ENCODE measurements around the gene DAPK1.

DAPK1 gene

GRCh38 chr9:87570000-87570908 lies 72.6 kb downstream of the DAPK1 start:
- DNase-seq: no peak

- DNase-seq: no peak
These were observed 75.1 kb downstream of the DAPK1 start for GRCh38 chr9:87572719-87573118.

- no peak for DNase-seq
These were observed 76.2 kb downstream of the DAPK1 start for GRCh38 chr9:87573841-87574342.

- no peak for DNase-seq
These were observed 80.1 kb downstream of the DAPK1 start for GRCh38 chr9:87577746-87578145.

GRCh38 chr9:87578625-87579024 lies 81.0 kb downstream of the DAPK1 start:
- DNase-seq: no peak

GRCh38 chr9:87579781-87580541 lies 82.3 kb downstream of the DAPK1 start:
- DNase-seq: no peak

GRCh38 chr9:87580941-87581438 lies 83.3 kb downstream of the DAPK1 start:
- no peak for DNase-seq

- DNase-seq: no peak
These were observed 83.8 kb downstream of the DAPK1 start for GRCh38 chr9:87581513-87581912.

- no peak for DNase-seq
These were observed 84.4 kb downstream of the DAPK1 start for GRCh38 chr9:87581949-87582637.

- DNase-seq: no peak
These were observed 86.7 kb downstream of the DAPK1 start for GRCh38 chr9:87584326-87584725.

- DNase-seq: no peak
These were observed 87.6 kb downstream of the DAPK1 start for GRCh38 chr9:87585123-87585855.

GRCh38 chr9:87586731-87587355 lies 89.2 kb downstream of the DAPK1 start:
- no peak for DNase-seq

- no peak for DNase-seq
These were observed 89.7 kb downstream of the DAPK1 start for GRCh38 chr9:87587356-87587745.

- DNase-seq: no peak
These were observed 90.2 kb downstream of the DAPK1 start for GRCh38 chr9:87587864-87588263.

- DNase-seq: no peak
These were observed 90.7 kb downstream of the DAPK1 start for GRCh38 chr9:87588339-87588738.

- DNase-seq: no peak
These were observed 93.3 kb downstream of the DAPK1 start for GRCh38 chr9:87590996-87591395.

- no peak for DNase-seq
These were observed 95.1 kb downstream of the DAPK1 start for GRCh38 chr9:87592554-87593358.

- no peak for DNase-seq
These were observed 95.8 kb downstream of the DAPK1 start for GRCh38 chr9:87593359-87593980.

GRCh38 chr9:87594194-87594593 lies 96.5 kb downstream of the DAPK1 start:
- DNase-seq: no peak

GRCh38 chr9:87594662-87595061 lies 97.0 kb downstream of the DAPK1 start:
- no peak for DNase-seq
